Sciatic nerve (tissue), 2 donors: Measurements from ENCODE around the gene IQGAP2. TPM values are rescaled to one million over a fixed set of nuclear protein-coding genes. Genes with fewer than 3 reads are reported as not detected.

Experiments used
- ATAC-seq: fragments of 200-7000 bp; cut with Tn5 transposase; one replicate; pipeline ENCODE4 v1.9.1; 2020; ENCODE audit warnings: mild to moderate bottlenecking, moderate library complexity
- DNase-seq: peaks from one replicate; pipeline ENCODE4 v3.0.0-alpha.2; 2020; ENCODE audit warnings: low spot score
- intact Hi-C: fragments of 100-400 bp; cut with DNase I; formaldehyde crosslinking; loops from one replicate; pipeline ENCODE4 v1.14.2; 2022
- total RNA-seq: library from RNA; stranded (reverse); fragmentation: NEBNext Ultra II Directional; extraction: Animal tissue kit (Norgen Biotek cat#: 25700); gene quantifications from one replicate; pipeline ENCODE4 v1.2.1, GENCODE V29; 2021
- donor health status: DM: no; HTN: no; CAD: no.
- donor health status: DM: no; HTN: no; CAD: no.

IQGAP2 gene
- total RNA-seq, 1 donor from 2014 or later = 57.5 TPM

GRCh38 chr5:76701298-76701697 is 298.2 kb downstream of the IQGAP2 start:
- no peak for DNase-seq
- ATAC-seq = peak; percentile 95
- intact Hi-C loops = no loop called here

GRCh38 chr5:76703707-76704106 is 300.6 kb downstream of the IQGAP2 start:
- ATAC-seq = no peak
- DNase-seq = no peak
- intact Hi-C loops = no loop called here

GRCh38 chr5:76704131-76704663 is 301.1 kb downstream of the IQGAP2 start:
- DNase-seq (no peak), ATAC-seq (no peak)
- intact Hi-C loops = no loop called here

- no peak for ATAC-seq
- no peak for DNase-seq
- intact Hi-C loops = no loop called here
Observed at GRCh38 chr5:76705574-76705973, 302.5 kb downstream of the IQGAP2 start.

- no peak for DNase-seq
- no peak for ATAC-seq
- intact Hi-C loops = no loop called here
Observed at GRCh38 chr5:76709762-76710161, 306.7 kb downstream of the IQGAP2 start.

- DNase-seq = no peak
- intact Hi-C loops = no loop called here
- no peak for ATAC-seq
Observed at GRCh38 chr5:76710991-76711390, 307.9 kb downstream of the IQGAP2 start.

GRCh38 chr5:76714751-76715485 is 311.8 kb downstream of the IQGAP2 start:
- no peak for DNase-seq
- ATAC-seq = peak; percentile 38
- intact Hi-C loops = no loop called here

- ATAC-seq (no peak), DNase-seq (no peak)
- intact Hi-C loops = no loop called here
Observed at GRCh38 chr5:76715486-76715735, 312.3 kb downstream of the IQGAP2 start.

- intact Hi-C loops = no loop called here
- peak; percentile 67 for ATAC-seq
- peak; percentile 66 for DNase-seq
Observed at GRCh38 chr5:76715736-76716455, 312.8 kb downstream of the IQGAP2 start, which contains the start of gene F2R. TSS of gene F2R (plus strand) at chr5:76716126. CDS start at chr5:76716308, 182 bp downstream.

- ATAC-seq (no peak), DNase-seq (no peak)
- intact Hi-C loops = no loop called here
Observed at GRCh38 chr5:76716456-76717157, 313.5 kb downstream of the IQGAP2 start.

GRCh38 chr5:76717222-76718083 is 314.4 kb downstream of the IQGAP2 start:
- DNase-seq (no peak), ATAC-seq (no peak)
- intact Hi-C loops = no loop called here

GRCh38 chr5:76718381-76718832 is 315.3 kb downstream of the IQGAP2 start:
- intact Hi-C loops = no loop called here
- no peak for ATAC-seq
- DNase-seq = no peak

GRCh38 chr5:76718880-76719279 is 315.8 kb downstream of the IQGAP2 start:
- DNase-seq = no peak
- intact Hi-C loops = no loop called here
- no peak for ATAC-seq

- intact Hi-C loops = no loop called here
- no peak for ATAC-seq
Observed at GRCh38 chr5:76720988-76721569, 318.0 kb downstream of the IQGAP2 start.

GRCh38 chr5:76723266-76723665 is 320.2 kb downstream of the IQGAP2 start:
- intact Hi-C loops = no loop called here
- DNase-seq = no peak
- no peak for ATAC-seq

More at GRCh38 chr5:76720988-76721569, 318.0 kb downstream of the IQGAP2 start:
- DNase-seq = no peak

GRCh38 chr5:76723906-76724305 is 320.8 kb downstream of the IQGAP2 start:
- ATAC-seq (no peak), DNase-seq (no peak)
- intact Hi-C loops = no loop called here

GRCh38 chr5:76724871-76725270 is 321.8 kb downstream of the IQGAP2 start:
- ATAC-seq = no peak
- DNase-seq = no peak
- intact Hi-C loops = no loop called here

GRCh38 chr5:76728965-76729364 is 325.9 kb downstream of the IQGAP2 start:
- intact Hi-C loops = no loop called here
- DNase-seq (no peak), ATAC-seq (no peak)
